Aortic smooth muscle cell (primary cell): ENCODE results near the gene KCTD18. TPM values are rescaled to one million over a fixed set of nuclear protein-coding genes. Genes with fewer than 3 reads are reported as not detected.

Source experiments
- total RNA-seq: library from RNA; depleted of rRNA; stranded (reverse); fragments of >200 nt; gene quantifications from 2 replicates; pipeline ENCODE4 v1.2.3, GENCODE V29; 2014

Gene KCTD18
- total RNA-seq, result 24.6 and 26.9 TPM in 2 replicates

GRCh38 chr2:200509612-200510433, at the start of gene KCTD18:
Gene KCTD18, minus strand, starts transcription at chr2:200510068. Its CDS starts 3,052 bp downstream, at chr2:200507016.

DNA sequence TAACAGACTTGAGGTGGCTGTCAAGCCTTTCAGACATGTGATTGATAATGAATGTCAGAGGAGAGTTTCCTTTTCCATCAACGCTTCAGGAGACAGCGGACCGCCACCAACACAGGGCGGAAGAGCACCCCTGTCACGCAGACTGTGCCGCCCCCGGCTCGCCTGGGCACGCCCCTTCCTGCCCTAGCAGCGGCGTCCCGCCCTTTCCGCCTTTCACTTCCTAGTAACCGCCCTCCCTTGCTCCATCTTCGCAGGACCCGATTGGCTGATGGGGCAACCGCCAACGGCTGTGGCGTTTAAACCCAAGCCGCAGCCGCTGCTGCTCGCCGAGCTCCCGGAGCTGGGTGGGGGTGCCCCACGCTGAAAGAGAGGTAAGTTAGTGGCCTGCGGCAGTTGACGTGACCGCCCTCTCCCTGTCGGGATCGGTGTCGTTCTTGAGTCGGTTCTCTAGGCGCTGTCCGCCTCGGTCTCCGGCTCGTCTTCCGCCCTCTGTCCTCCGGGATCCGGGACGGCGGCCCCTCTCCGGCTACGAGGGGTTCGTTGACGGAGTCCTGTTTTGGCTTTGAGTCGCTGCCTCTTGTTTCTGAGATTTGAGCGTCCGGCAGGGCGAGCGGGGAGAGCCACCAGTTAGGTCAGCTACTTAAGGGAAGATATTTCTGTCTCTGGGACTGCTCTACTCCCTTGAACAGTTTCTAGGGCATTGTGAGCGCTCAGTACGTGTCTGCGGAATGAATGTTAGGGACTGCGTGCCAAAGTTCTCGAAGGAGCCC, 16.2 kb upstream of the KCTD18 start, which contains the start of gene SGO2:
TSS of gene SGO2 (plus strand) at position 326 of the 770 bp plus-strand sequence. CDS start 6,769 bp downstream, outside the sequence.

Other genes starting within 250 kb of the KCTD18 start
- 55.9 and 61.6 TPM in 2 replicates for gene SPATS2L, start 203.4 kb downstream of the KCTD18 start, total RNA-seq
- 6.0 and 10.0 TPM in 2 replicates for gene SGO2, start 16.1 kb upstream of the KCTD18 start, total RNA-seq
- gene AOX1, start 75.9 kb upstream of the KCTD18 start, total RNA-seq, result 23.0 and 62.9 TPM in 2 replicates